Left hindlimb (tissue), 1 donor: ENCODE data around the gene GRB10.

ENCODE experiments used
- DNase-seq: peaks from one replicate; pipeline ENCODE4 v3.0.0-alpha.2; 2018

The GRB10 gene

GRCh38 chr7:50717181-50717580, 65.5 kb downstream of the GRB10 start:
- DNase-seq: no peak

GRCh38 chr7:50714857-50715256, 67.8 kb downstream of the GRB10 start:
- no peak for DNase-seq

- DNase-seq: no peak
These were observed 69.4 kb downstream of the GRB10 start for GRCh38 chr7:50713123-50713965.

- DNase-seq: no peak
These were observed 70.2 kb downstream of the GRB10 start for GRCh38 chr7:50712252-50713122.

- DNase-seq: no peak
These were observed 71.2 kb downstream of the GRB10 start for GRCh38 chr7:50711271-50712175.

- DNase-seq: no peak
These were observed 72.1 kb downstream of the GRB10 start for GRCh38 chr7:50710441-50711154.

GRCh38 chr7:50709151-50709550, 73.5 kb downstream of the GRB10 start:
- no peak for DNase-seq

GRCh38 chr7:50707236-50708006, 75.3 kb downstream of the GRB10 start:
- DNase-seq: no peak

- DNase-seq: no peak
These were observed 76.2 kb downstream of the GRB10 start for GRCh38 chr7:50706469-50706937.

GRCh38 chr7:50704844-50705243, 77.9 kb downstream of the GRB10 start:
- no peak for DNase-seq

GRCh38 chr7:50703654-50704053, 79.0 kb downstream of the GRB10 start:
- no peak for DNase-seq

GRCh38 chr7:50699143-50699542, 83.6 kb downstream of the GRB10 start:
- DNase-seq: no peak

GRCh38 chr7:50697748-50698147, 84.9 kb downstream of the GRB10 start:
- no peak for DNase-seq

- no peak for DNase-seq
These were observed 85.7 kb downstream of the GRB10 start for GRCh38 chr7:50696810-50697582.

- DNase-seq: no peak
These were observed 87.7 kb downstream of the GRB10 start for GRCh38 chr7:50695026-50695425.

GRCh38 chr7:50693455-50694130, 89.1 kb downstream of the GRB10 start:
- no peak for DNase-seq

GRCh38 chr7:50690541-50691011, 92.1 kb downstream of the GRB10 start:
- no peak for DNase-seq

- no peak for DNase-seq
These were observed 94.5 kb downstream of the GRB10 start for GRCh38 chr7:50688226-50688590.

- no peak for DNase-seq
These were observed 95.0 kb downstream of the GRB10 start for GRCh38 chr7:50687575-50688225.
